HG03196 (cell line): ENCODE results near the gene PPM1M.
"Not testable (repeated sequence)": the region's sequence is repeated elsewhere in the genome, so short reads cannot be mapped to it uniquely, and the experiment has no call there.

Source experiments
- ATAC-seq: cut with Tn5 transposase; IDR thresholded peaks from one replicate; pipeline ENCODE4 v1.9.1; 2021; ENCODE audit not compliant: unreplicated experiment

Gene PPM1M

DNA sequence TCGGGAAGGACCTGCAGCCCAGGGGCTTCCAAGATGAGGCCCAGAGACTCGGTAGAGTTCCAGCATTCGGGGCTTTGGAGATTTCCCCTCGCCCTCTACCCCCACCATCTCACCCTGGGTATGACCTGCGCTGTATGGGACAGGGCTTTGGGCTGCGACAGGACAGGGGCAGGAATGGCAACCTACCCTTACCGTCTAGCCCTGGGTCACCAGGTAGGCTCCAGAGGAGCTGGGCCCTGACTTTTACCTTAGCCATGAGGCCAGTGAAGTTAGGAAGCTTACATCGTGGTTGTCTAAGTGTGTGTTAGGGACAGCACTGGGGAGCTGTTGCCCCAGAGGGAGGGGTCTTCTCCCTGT lies 683 bp downstream of the PPM1M start:
- ATAC-seq = no peak

DNA sequence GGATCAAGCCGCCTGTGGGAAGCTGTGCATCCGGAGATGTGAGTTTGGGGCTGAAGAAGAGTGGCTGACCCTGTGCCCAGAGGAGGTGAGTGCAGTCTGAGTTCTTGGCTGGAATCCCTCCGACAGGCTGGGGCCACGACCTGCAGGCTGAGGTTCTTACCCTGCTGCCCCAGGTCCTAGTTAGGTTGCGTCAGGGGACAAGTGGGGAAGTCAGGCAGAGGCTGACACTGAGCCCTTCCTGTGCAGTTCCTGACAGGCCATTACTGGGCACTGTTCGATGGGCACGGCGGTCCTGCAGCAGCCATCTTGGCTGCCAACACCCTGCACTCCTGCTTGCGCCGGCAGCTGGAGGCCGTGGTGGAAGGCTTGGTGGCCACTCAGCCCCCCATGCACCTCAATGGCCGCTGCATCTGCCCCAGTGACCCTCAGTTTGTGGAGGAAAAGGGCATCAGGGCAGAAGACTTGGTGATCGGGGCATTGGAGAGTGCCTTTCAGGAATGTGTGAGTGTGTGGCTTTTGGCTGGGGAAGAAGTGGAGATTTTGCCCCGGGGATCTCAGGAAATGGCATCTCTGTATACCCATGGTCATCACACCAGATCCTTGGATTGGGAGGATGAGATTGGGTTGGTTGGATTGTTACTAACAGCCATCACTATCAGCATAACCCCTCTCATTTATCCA lies 1.3 kb downstream of the PPM1M start:
- no peak for ATAC-seq

DNA sequence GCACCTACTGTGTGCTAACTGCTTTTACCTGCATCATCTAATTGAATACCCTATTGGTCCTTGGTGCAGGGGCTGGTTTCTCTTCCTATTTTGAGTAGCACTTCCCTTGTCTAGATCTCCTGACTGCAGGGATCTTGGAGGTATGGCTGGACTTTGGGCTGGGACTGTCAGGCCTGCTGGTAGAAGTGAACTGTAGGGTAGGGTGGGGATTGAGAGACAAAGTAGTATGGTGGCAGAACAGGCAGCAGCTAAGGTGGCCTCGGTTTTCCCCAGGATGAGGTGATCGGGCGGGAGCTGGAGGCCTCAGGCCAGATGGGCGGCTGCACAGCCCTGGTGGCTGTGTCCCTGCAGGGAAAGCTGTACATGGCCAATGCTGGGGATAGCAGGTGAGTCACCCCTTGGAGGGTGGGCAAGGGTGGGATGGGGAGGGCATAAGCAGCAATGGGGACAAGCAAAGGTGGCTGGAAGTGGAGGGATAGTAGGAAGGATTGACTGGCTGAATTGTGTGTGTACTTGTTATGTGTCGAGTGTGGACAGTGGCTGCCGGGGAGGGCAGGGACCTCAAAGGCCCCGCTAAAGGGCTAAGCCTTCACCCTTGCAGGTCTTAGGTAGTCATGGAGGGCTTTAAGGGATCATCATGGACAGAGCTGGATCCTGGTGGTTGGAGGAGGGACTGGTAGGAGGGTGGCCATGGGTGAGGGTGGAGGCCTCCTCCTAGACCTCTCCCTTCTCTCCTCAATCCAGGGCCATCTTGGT lies 2.0 kb downstream of the PPM1M start:
- ATAC-seq = no peak

- no peak for ATAC-seq
These were observed 2.6 kb downstream of the PPM1M start for GRCh38 chr3:52248165-52248541.

GRCh38 chr3:52248816-52249547 lies 3.4 kb downstream of the PPM1M start:
- no peak for ATAC-seq

GRCh38 chr3:52249683-52250082 lies 4.1 kb downstream of the PPM1M start:
- ATAC-seq = no peak

DNA sequence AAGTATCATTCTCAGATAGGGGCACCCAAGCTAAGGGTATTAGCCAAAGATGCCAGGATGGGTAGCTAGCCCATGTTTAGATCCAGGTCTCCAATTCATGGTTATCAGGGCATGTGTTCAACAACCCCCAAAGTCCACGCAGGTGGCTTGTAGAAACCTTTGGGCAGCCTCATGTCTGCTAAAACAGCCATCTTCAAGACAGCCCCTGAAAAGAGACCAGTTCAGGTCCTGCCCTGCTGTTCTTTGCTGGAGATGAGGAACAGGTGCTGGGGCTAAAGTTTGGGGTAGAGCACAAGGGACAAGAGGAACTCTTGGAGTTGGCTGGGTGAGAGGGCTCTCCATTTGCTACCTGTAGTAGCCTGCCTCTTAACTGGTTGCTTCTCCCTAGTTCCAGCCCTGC lies 4.6 kb downstream of the PPM1M start:
- ATAC-seq = no peak

- peak; percentile 85 for ATAC-seq
These were observed 8.1 kb downstream of the PPM1M start for GRCh38 chr3:52253314-52254304.

- no peak for ATAC-seq
These were observed 9.0 kb downstream of the PPM1M start for GRCh38 chr3:52254608-52255007.

DNA sequence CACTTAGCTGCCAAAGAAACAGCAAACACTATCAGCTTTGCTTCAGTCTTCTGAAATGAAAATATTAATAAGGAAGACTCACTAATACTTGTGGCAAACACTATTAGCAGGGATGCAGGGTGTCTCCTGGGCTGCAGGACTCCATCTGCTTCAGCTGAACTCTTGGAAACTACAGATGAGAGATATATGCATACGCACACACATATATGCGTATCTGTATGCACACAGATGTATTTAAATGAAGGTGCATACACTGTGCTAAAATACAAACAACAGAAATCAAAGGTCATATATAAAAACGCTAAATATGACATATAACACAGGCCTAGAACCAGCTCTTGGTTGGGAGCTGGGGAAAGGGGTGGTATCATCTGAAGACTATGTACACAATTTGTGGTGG lies 10.6 kb downstream of the PPM1M start:
- no peak for ATAC-seq

- ATAC-seq = no peak
These were observed 11.1 kb downstream of the PPM1M start for GRCh38 chr3:52256622-52257021.

DNA sequence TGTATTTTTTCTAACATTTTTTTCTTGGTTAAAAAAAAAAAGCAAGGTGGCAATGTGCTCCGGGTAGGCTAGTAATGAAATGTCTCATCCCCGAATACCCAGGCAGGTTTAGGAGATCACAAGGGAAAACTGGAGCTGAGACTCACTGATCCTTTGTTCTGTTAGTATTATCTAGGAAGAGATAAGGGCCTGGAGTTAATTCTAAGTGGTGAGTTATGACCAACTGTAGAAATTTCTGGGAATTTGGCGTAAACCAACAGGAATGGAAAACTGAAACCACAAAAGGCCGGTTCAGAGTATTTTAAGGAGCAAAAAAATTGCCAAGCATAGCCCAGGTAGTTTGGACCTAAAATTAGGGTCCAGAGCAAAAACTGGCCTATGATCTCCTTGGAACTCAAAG lies 12.4 kb downstream of the PPM1M start:
- ATAC-seq = no peak

DNA sequence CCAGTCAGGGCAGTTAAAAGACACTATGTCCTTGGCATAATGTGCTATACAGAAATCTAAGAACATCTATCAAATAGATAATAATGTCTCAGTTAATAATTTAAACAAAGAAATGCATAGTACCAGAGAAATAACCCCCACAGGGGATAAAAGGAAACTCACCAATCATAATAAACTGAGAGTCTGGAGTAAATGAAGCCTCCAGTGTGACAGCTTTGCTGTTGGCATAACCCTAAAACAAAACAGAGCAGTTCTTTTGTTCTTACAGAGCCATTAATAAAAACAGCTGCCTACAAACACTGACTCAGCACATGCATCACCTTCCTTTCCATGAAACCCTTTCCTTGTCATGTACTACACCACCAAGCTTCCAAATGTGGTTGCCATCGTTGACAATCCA lies 13.5 kb downstream of the PPM1M start:
- no peak for ATAC-seq

DNA sequence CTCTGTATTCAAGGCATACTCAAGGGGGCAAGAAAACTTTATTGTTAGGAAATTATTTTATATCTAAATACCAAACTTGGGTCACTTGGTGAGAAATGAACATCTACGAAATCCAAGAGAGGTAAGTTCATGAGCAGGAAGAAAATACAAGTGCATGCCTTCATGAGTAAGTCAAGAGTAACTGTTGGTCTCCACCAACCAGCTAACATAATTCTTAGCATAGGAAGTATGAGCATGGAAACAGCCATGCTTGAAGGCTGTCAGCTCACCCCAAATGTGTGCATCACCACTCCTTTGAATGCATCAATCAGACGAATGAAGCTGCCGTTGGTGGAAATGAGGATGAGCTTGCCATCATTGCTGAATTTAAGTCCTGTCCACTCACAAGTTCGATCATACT lies 13.9 kb downstream of the PPM1M start:
- ATAC-seq = no peak

- no peak for ATAC-seq
These were observed 16.9 kb downstream of the PPM1M start for GRCh38 chr3:52262447-52262846.

DNA sequence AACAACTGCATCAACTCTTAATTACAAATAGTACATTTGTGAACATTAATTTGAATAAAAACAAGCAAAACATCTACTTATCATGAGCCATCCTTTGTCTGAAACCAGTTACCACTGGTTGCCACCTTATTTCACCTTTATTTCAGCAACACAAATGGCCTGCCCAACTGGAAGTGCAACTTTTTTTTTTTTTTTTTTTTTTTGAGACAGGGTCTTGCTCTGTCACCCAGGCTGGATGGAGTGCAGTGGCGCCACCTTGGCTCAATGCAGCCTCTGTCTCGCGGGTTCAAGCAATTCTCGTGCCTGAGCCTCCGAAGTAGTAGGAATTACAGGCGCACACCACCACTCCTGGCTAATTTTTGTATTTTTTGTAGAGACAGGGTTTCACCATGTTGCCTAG lies 19.8 kb downstream of the PPM1M start:
- ATAC-seq = no peak

DNA sequence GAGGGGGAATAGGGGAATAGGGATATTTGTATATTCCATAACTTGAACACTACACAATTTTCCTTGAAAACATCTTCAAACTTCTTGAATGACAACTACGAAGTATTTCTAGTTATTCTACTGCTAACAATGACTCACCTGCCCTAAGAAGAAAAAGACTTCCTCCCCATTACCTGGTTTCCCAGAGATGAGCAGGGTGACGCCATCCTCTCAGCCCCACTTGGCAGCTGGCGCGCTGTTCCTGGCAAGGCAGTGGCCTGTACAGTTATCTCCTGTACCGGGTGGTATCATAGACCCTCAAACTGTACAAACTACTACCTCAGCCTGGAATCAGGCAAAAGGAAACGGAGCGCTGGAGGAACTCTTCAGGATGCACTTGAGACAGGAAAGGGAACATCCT lies 22.5 kb downstream of the PPM1M start:
- no peak for ATAC-seq

GRCh38 chr3:52269776-52270175 lies 24.2 kb downstream of the PPM1M start:
- ATAC-seq = no peak

DNA sequence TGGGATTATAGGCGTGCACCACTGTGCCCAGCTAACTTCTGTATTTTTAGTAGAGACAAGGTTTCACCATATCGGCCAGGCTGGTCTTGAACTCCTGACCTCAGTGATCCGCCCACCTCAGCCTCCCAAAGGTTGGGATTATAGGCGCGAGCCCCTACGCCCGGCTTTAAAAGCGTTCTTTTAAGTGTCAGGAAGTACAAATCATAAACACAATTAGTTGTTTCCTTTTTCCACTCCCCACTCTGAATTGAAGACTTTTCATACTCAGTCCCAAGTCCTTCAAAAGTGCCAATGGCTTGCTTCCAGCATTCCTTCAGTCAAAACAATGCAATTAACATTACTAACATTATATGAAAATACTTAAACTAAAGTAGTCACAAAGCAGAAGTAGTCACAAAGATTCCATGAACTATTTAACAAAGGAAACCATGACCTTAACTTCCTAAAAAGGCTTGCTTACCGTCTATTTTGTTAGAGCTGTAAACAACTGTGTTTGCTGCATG lies 24.7 kb downstream of the PPM1M start:
- ATAC-seq = no peak

DNA sequence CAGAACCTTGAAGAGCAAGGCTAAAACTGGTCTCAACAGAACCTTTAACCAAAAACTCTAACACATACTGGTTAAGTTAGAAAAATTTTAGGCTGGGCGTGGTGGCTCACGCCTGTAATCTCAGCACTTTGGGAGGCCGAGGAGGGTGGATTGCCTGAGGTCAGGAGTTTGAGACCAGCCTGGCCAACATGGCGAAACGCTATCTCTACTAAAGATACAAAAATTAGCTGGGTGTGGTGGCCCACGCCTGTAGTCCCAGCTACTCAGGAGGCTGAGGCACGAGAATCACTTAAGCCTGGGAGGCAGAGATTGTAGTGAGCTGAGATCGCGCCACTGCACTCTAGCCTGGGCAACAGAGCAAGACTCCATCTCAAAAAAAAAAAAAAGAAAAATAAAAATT lies 26.6 kb downstream of the PPM1M start:
- ATAC-seq = not testable (repeated sequence)

DNA sequence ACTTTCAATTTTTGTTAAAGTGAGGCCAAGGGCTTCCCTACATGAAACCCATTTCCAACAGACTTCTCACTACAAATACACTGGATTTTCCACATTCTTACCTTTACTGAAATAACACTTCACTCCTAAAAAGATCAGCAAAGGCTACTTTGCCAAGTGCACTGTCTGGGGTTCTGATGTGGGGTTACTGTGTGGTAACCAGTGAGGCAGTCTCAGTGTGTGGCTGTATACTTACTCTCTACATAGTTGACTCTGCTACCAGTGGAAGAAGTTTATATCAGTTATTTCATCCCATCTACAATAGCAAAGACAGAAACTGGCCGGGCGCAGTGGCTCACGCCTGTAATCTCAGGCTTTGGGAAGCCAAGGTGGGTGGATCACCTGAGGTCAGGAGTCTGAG lies 27.3 kb downstream of the PPM1M start:
- ATAC-seq = no peak
